ENCODE measurements around the gene SCYGR7.

The SCYGR7 gene

GRCh38 chr2:227759411-227760118, 31.4 kb downstream of the SCYGR7 start:
- no peak for DNase-seq

- DNase-seq, result no peak
Observed at GRCh38 chr2:227761740-227762476, 33.8 kb downstream of the SCYGR7 start.

- DNase-seq, result no peak
Observed at GRCh38 chr2:227765788-227766372, 37.7 kb downstream of the SCYGR7 start.

DNA sequence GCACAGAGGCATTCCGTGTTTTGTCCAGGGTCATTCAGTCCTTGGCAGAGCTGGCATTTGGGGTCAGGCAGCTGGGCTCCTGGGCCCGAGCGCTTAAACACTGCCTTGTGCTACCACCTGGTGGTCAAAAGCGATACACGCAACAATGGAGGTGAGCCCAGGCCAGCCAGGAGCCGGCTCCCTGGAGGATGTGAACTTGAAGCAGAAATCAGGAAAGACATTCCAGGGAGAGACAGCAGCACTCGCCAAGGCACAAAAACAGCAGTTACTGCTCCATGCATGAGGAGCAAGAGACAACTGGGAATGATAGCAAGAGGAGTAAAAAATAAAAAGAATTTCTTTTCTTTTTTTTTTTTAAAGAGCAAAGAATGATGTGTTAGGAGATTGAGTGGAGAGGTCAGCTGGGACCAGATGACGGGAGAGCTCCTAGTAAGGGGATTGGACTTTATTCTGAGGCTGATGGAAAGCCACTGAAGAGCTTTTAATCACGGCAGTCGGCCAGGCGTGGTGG, 38.3 kb downstream of the SCYGR7 start:
- DNase-seq, result peak; percentile 45 to 82

- DNase-seq, result no peak
Observed at GRCh38 chr2:227767830-227768229, 39.7 kb downstream of the SCYGR7 start.

DNA sequence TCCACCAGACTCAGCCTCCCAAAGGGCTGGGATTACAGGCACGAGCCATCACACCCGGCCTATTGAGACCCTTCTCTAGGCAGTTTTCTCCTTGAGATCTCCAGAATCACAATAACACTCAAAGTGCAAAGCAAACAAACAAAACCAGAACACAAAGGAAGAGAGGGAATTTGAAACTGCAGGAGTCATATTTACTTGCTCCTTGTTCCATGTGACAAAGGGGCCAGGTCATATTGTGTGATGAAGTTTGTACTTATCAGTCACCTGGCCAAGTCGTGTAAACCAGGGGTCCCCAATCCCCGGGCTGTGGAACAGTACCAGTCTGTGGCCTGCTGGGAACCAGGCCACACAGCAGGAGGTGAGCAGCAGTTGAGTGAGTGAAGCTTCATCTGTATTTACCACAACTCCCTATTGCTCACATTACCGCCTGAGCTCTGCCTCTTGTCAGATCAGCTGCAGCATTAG, 44.1 kb downstream of the SCYGR7 start:
- DNase-seq, result no peak

- no peak for DNase-seq
Observed at GRCh38 chr2:227772932-227773331, 44.8 kb downstream of the SCYGR7 start.

GRCh38 chr2:227774011-227774624, 46.0 kb downstream of the SCYGR7 start:
- DNase-seq, result no peak

GRCh38 chr2:227774895-227775842, 47.0 kb downstream of the SCYGR7 start:
- DNase-seq, result no peak
